G401 (cell line): ENCODE data around the gene ZFYVE21. TPM values are rescaled to one million over a fixed set of nuclear protein-coding genes. Genes with fewer than 3 reads are reported as not detected.
A peak's percentile ranks its signal among the peaks of the same experiment; 100 is the strongest.

Experiments
- DNase-seq: peaks from one replicate; pipeline ENCODE4 v3.0.0-alpha.2; 2015; ENCODE audit warnings: low spot score
- in situ Hi-C: cut with HindIII; loops from 2 replicates; pipeline ENCODE4 v1.10.0; 2016; ENCODE audit warnings: low sequenced_read_pairs, mixed read lengths
- total RNA-seq: library from RNA; depleted of rRNA; stranded (reverse); fragments of >200 nt; shearing (Covaris generic); gene quantifications from 2 replicates; pipeline ENCODE4 v1.2.3, GENCODE V29; 2014

ZFYVE21 gene
- total RNA-seq, 1 experiment from 2014 or later, result 18.1 TPM

DNA sequence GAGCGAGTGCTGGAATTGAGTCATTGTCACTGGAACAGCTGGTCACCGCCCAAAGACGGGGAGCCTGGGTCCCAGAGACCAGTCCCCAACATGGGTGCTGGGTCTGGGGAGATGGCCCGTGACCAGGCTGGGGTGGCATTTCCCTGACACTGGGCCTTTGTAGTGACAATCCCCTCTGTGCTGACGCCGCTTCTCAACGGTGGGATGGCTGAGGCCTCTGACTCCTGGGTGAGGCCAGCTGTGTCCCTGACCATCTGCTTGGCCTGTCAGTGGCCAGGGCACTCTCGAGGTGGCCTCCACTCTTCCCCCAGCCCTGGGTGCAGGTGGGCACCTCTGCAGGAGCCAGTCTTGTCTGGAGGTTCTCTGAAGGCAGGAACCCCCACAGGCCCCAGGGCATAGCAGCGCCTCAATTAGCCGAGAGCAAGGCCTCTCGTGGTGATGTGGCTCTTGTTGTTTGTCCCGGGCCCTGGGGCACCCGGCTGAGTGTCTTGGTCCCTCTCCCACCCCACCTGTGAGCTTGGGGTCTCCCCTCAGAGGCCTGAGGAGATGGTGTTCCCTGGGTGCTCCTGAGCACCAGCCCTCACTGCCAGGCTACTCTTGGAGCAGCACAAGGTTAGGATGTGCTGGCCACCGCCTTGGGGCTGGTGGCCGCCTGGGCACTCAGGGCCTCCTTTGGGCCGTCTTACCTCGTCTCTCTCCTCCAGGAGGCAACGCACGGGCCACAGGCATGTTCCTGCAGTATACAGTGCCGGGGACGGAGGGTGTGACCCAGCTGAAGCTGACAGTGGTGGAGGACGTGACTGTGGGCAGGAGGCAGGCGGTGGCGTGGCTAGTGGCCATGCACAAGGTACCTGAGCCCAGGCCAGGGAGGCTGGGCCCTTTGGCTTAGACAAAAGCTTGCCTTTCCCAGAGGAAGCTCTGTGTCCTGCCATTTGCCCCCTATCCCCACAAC is 16.6 kb downstream of the ZFYVE21 start:
- in situ Hi-C loops, result no loop called here
- DNase-seq, result no peak

DNA sequence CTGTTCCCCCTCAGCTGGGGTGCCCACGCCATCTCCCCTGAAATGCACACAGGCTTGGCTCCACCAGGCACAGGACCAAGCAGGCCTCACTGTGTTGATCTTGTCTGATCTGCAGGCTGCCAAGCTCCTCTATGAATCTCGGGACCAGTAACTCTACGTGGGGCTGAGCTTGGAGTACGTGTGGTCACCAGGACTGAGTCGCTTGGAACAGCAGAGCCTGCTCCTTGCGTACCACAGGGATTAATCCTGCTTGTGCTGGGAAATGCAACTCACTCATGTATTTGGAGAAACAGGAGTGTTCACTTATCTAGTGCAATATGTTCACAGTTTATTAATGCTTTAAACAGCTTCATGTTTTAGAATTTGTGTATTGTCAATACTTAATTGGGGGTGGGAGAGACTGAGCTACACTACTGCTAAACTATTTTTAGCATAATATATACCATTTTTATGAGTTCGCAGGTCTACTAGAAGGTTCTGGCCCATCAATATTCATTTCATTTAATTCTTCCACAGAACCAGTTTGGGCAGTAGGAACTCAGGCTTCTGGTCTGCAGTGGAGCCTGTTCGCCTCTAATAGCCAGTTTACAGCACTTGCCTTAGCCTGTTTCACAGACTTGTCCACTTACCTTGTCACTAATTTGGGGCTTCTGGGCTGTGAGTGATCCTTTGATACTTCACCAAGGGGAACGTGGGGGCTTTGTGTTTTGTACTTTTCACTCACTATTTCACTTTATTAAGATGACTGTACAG is 17.4 kb downstream of the ZFYVE21 start:
- DNase-seq, result no peak
- in situ Hi-C loops, result no loop called here

DNA sequence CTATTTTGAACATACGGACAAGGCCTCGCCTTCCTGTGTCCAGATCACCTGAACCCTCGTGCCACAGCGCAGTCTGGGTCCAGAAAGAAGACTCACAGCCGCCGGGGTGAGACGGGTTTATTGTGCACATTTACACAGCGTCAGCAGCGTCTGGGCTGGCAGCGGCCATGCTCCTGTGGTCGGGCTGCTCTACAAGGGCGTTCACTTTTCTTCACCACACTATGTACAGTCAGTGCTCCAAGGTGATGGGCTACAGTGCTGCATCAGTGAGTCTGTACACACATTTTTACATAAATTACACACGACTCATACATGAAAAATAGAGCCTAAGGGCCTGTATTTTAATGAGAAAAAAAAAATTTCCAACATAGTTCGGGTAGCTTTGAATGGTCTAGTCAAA is 18.0 kb downstream of the ZFYVE21 start:
- in situ Hi-C loops, result no loop called here
- no peak for DNase-seq

DNA sequence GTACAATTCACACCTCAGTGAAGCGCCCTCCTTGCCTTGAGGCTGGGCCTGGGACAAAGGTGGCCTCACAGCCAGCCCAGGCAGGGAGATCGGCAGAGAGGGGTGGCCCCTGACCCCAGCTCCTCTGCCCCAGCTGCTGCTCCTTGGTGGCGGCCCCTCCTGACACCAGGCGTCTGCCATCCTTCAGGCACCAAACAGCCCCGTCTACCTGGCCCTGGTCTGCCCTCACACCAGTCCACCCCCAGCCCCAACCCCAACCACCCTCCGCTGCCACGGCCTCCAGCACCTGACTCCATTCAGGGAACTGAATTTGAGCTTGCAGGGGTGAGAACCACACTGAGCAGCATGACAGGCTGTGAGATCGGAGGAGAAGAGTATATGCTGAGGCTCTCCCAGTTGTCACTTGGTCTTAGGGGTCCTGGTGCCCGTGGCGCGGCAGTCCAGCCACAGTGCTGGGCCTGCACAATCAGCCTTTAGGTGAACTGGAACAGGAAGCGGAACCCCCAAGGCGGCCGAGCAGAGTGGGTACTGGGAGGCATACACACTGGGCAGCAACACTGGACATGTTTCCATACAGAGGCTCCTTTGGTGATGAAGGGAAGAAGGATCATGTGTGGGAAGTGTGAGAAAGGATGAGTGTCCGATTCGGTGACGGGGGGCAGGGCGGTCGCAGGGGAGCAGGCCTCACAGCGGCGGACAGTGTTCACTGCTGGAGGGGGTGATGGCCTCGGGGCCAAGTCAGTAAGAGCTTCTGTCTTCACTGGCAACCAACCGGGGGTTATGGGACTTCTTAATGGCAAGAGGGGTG is 18.7 kb downstream of the ZFYVE21 start:
- in situ Hi-C loops, result no loop called here
- DNase-seq, result no peak

DNA sequence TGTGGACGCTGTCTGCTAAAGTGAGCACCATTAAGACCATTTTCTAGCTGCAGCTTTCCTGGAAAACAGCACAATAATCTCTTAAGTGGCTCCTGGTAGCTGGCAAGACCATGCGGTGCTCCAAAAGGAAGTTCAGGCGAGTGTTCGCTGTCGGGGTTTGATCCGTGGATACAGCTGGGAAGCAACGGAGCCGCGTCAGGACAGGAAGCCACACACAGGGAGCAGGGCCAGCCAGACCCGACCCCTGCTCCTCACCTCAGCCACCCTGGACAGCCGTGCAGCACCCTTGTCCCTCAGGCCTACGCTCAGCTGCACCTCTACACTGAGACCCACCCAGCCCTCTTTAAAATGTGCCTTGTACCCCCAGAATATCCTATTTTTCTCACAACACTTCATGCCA is 19.4 kb downstream of the ZFYVE21 start:
- in situ Hi-C loops, result no loop called here
- no peak for DNase-seq

DNA sequence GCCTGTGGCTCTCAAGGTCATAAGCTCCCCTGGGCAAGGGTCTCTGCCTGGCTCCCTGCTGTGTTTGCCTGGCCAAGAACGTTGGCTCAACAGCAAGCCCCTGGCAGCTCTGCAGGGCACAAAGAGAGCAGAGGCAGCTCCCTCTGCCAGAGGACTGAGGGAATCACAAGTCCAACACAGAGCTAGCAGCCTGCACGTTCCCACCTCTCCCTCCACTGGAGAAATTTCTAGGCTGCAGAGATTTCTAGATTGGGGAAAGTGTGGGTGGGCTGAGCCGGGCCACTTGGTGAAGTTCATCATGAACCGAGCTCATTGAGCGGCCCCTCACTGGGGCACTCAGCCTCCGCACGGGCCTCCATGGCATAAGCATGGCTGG is 19.8 kb downstream of the ZFYVE21 start:
- no peak for DNase-seq
- in situ Hi-C loops, result no loop called here

DNA sequence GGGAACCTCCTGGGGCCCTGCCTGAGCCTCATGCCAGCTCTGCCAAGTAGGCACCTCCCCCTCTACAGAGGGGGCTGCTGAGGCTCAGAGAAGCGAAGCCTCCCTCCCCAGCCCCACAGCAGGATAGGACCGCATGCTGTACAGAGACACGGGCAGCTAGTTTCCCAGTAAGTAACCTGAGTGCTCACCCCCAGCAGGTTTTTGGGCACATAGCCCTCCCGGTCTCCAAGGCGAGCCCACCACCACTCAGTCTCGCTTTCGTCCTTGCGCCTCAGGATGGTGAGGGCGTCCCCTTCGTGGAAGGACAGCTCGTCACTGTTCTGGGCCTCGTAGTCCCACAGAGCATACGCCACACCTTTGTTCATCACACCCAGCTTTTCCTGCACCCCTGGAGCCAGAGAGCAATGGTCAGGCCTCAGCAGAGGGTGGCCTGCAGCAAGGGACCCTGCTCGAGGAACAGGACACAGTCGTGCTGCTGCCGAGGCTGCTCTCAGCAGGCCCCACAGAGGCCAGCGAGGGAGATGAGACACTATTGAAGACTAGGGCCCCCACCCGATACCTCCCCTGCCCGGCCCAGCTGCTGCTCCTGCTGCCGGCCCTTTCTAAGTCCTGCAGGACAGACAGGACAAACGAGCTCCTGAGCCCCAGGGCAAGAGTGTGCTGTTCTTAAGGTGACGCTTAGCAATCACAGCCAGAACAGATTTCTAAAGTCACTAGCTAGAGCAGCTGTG is 20.4 kb downstream of the ZFYVE21 start:
- in situ Hi-C loops, result no loop called here
- DNase-seq, result no peak

DNA sequence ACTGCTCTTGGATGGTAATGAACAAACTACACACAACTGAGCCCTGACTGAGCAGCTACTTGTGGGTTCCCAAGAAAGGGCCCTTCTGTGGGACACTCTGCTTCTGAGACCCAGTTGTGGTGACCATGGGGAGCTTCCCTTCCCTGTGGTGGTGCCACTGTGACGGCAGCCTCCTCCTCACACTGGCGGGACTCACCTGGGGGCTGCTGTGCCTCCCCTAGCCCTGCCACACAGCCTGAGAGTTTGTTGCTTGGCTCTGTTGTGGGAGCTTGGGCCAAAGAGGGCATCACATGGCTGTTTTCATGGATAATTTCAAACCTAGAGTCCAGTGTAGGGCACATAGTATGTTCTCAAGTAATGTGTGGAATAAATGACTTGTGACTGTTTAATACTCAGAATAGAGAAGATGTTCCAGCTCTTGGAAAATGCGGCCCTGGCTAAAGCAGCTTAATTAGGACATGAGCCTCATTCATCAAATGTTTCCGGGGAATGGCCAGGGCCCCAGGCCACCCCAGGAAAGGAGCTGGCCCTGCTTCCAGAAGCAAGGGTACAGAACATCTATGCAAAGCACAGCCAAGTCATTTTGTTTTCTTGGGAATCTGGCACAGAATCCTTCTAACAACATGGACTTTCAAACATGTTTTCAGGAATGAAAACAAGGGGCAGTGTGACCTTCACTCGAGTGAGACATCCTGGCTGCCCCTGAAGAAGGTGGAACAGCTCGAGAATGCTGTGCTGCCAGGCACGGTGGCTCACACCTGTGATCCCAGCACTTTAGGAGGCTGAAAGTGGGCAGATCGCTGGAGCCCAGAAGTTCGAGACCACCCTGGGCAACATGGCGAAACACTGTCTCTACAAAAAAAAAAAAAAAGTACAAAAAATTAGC is 21.2 kb downstream of the ZFYVE21 start:
- peak; percentile 50 for DNase-seq
- in situ Hi-C loops, result no loop called here

DNA sequence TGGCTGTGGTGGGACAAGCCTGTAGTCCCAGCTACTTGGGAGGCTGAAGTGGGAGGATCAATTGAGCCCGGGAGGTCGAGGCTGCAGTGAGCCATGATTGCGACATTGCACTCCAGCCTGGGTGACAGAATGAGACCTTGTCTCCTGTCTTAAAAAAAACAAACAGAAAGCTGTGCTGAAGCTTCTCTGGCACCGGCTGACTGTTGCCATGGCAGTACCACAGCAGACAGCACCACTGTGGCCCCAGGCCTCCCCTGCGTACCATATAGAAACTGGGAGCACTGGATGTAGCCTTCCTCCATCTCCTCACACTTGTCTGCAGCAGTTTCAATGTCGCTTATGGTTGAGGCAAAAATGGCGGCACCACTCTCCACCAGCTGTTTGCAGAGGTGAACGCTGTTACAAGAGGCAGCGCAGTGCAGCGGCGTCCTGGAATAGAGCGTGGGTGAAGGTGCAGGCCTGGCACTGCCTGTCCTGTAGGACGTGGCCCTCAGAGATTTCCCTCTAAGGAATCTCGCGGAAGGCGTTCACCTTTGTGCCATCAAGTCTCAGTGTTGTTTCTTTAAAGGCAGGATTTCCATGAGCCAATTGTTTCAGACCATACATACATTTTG is 21.9 kb downstream of the ZFYVE21 start:
- in situ Hi-C loops, result no loop called here
- DNase-seq, result no peak

DNA sequence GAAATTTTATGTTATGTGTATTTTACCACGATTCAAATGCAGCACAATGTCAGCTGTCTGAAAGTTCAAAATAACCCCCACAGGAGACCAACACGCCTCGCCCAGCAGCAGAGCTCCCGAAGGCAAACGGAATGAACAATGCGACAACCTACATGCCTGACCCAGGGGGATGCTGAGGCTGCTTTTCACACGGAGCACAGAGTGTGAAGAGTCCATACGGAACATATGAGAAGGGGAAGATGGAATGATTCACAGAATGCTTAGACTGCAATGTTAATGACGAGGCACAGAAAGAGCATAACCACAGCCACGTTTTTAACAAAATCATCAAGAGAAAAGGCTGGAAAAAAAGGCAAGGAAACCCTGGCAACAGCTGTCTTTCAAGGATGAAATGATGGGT is 22.6 kb downstream of the ZFYVE21 start:
- no peak for DNase-seq
- in situ Hi-C loops, result no loop called here

DNA sequence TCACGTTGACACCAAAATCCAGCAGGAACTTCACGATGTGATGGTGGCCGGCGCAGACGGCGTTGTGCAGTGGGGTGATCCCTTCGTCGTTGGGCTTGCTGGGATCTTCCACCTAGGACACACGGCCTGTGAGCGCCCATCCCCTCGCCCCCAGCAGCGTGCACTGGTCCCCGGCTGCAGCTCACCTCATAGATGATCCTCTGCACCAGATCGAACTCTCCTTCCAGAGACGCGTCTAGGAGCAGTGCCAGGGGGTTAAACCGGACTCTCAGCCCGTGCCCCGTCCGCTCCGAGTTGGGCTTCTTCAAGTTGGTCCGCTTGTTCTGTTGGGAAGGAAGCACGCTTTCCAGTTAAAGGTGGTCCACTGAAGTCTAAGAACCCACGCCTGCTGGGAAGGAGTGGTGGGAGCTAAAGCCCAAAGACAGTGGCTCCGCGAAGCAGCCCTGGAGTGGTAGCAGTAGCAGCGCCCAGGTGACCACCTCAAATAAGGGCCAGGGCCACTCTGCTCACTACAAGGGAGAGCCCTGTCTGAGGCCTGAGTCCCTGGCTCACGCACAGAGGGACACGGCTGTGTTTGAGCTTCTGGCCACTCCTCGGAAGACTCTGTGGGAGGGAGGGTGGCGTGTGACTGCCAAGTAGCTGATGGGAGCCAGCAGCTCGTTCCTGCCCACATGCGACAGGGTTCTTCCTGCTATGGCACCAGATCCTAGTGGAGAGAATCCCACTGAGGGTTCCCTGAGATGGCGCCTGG is 23.3 kb downstream of the ZFYVE21 start:
- peak; percentile 87 for DNase-seq
- in situ Hi-C loops, result no loop called here

DNA sequence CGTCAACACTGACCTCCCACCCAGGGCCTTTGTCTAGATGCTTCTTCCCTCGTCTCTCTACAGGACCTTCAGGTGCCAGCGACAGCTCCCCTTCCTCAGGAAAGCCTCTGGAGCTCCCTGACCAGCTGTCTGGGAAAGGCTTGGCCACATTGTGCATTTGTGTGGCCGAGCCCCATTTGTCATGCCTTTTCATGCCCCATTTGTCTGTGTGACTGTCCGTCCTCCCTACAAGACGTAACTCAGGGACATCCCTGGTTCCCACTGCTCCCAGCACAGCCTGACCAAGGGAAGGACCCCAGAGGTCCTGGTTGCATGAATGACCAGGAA is 23.8 kb downstream of the ZFYVE21 start:
- in situ Hi-C loops, result no loop called here
- DNase-seq, result no peak

DNA sequence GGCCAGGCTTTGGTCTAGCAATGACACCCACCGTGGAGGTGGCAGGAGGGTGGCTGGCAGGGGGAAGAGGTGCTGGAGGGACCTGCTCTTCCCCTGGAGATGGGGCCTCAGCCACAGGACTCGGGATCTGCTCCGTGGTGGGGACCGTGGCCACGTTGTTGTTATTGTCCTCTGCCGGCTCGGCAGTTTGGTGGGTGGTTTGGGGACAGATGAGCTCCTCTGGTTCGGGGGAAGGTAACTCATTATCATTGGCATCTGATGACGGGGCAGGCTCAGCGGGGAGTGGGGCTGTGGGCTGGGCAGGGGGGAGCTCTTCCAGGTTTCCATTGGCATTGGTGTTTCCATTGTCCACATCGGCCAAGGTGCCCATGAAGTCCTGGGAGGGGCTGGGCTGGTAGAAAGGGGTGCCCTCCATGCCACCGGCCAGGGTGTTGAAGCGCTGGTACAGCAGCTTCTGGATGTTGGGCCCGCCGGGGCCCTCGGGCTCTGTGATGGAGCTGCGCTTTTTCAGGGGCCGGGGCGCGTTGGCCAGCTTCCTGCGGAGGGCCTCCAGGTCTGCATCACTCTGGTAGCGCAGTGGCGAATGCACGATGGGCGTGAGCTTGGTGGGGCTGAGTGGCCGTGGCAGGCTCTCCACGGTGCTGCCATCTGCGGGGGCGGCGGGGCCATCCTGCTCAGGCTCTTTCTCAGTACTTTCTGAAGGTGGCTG is 24.3 kb downstream of the ZFYVE21 start:
- in situ Hi-C loops, result no loop called here
- no peak for DNase-seq

DNA sequence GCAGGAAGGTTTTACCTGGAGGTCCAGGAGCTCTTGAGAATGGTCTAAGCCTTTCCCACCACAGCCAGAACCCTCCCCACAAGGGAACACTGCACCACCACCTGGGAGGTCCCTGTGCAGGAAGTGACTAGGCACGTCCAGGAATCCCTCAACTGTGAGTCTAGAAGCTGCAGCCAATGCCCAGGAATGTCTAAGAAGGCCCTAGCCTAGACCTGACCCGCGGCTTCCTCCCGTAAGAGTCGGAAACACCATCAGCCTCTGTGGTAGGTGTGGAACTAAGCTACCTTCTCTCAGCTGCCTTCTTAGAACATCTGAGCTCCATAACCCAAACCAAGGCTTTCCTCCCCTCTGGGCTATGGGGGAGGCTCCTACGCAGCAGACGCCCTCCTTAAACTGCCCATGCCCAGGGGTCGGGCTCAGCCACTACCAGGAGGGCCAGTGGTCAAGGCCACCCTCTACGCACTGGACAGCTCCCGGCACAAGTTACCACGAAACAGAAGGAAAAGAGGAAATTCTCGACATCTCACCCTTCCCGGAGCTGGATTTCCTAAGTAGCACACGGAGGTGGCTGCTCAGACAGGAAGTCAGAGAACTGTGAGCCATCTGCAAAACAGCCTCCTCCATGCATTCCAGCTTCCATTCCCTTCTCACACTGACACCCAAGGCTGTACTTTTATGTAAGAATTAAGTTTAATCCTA is 25.5 kb downstream of the ZFYVE21 start:
- in situ Hi-C loops, result no loop called here
- DNase-seq, result no peak

DNA sequence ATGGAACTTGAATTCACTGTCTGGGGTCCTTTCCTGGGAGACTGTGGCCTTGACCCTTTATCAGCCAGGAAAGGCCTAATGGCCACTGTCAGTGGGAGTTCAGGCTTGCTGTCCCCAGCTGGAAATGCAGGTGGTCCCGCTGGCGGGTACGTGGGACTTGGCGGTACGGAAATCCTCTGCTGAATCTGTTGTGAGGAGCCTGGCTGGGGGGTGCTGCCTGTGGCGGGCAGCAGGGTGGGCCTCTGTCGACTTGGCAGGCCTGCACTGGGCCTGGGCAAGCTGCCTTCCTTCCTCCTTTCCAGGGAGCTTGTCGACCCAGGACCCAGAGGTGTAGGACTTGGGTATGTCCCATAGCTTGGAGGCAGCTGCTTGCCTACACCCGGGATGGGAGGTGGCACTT is 26.3 kb downstream of the ZFYVE21 start:
- DNase-seq, result no peak
- in situ Hi-C loops, result no loop called here
